ENCODE measurements around the gene CABLES1.
"Not testable (repeated sequence)": the region's sequence is repeated elsewhere in the genome, so short reads cannot be mapped to it uniquely, and the experiment has no call there.

The CABLES1 gene

GRCh38 chr18:23226391-23226790 is 91.1 kb downstream of the CABLES1 start:
- DNase-seq (ENCODE audit: low read depth) = no peak

DNA sequence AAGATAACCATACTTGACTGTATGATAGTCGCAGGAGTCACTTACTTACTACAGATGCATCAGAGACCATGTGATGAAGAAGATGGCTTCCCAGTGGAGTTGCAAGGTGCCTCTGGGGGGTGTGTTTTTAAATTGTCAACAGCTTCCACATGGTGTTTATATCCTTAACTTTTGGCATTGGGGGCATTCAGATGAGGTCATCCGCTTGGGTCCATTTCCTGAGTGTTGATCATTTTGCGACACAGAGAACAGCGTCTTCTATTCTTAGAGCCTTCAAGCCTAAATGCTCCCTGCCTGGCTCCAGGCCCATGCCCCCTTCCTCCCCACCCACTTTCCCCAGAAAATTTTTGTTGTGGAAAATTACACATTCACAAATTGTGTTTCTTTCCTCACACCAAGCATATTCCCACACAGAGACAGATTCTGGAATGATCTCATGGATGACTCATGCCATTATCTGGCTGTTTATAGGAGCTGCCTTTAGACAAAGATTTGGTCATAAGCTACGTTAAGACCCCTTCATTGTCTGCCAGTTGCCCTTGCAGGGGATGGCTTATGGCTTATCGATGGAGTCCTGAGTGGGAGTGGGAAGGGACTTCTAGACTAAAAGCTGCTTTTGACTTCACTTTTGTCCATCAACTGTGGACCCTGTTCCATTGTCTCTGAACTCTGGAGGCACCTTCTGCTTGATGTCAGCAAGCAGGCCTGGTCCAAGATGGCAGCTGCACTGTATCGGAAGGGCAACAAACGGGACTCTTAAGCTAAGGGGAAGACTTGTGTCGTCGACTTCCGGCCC is 91.8 kb downstream of the CABLES1 start:
- DNase-seq (ENCODE audit: low read depth) = no peak

- DNase-seq (ENCODE audit: low read depth) = no peak
Observed at GRCh38 chr18:23227726-23228070, 92.4 kb downstream of the CABLES1 start.

DNA sequence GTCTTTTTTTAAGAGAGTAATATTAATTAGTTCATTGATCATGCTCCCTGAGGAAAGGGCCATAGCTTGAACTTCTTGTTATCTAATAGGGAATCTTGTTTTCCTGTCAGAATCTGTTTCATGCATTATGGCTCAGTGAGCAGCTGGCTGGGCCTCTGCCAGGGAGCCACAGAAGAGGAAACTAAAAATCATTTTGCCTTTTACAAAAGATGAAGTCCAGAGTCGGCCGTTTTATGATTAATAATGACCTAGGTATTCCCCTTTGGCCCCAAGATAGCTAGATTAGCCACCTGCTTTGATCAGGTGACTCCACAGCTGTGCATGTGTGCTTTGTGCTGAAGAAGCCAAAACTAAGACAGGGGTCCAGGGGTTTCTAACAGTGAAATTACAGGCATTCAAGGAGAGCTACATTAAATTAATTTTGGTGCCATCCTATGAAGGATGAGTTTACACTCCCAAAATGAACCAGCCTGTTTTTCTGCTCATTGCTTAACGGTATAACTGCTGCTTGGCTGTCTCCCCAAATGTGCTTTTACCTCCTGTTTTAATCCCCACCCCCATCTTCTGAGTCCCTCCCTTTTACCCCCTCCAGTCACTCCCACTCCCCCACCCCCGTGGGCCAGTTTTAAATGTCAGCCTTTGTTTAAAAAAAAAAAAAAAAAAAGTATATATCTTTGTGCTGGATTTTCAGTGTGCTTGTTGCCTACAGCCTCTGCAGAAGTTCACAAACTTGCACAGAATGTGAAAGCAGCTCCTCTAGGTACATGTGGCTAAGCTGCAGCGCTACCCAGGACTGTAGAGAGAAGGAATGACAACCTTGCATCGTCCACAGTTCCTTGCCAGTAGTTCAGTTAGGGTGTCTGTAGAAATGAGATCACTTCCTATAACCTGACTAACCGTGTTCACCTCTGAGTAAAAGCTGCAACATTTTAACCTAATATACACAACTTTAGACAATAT is 93.1 kb downstream of the CABLES1 start:
- DNase-seq (ENCODE audit: low read depth) = no peak

GRCh38 chr18:23229472-23229871 is 94.2 kb downstream of the CABLES1 start:
- no peak for DNase-seq (ENCODE audit: low read depth)

DNA sequence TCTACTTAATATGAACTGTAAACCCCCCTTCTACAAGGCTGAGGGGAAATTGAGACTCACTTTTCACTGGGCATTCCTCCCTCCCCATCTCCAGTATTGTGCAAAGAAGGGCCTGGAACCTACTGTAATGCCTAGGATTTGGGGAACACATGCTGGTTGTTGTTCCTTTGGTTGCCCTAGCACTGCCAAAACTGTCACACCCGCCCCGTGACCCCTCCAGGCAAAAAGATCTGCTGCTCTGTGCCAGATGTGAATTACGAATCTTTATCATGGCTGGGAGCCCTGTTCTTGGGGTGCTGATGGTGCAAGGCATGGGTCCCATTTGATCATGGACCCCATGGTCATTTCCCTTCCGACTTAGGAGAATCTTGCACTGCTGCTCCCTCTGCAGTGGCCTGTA is 95.4 kb downstream of the CABLES1 start:
- DNase-seq (ENCODE audit: low read depth) = no peak

DNA sequence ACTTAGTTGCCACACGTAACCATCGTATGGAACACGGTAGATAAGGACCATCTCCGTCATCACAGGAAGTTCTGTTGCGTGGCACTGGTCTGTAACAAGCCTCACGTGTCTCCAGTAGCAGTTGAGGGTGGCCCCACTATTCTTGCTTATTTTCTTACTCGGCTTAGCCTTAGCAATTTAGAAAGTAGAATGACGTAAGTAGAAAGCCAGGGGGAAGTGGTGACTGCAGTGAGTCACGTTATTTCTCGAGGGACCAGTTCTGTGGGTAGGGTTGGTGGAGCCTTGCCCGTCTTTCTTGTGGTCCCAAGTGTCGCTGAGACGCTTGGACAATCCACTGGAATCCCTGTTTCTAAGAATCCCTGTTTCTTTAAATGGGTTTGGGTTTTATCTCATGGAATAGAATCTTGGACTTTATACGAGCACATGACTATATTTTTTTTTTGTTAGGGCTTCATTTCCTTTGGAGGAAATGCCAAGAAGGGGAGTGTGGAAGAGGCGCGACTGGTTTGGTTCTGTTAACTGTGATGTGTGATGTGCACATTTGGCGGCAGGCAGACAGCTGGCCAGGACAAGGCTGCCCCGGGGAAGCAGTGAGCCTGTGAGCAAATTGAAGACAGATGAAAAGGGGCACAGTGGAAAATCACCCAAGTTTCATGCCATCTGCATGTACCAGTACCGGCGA is 96.2 kb downstream of the CABLES1 start:
- DNase-seq (ENCODE audit: low read depth) = peak; percentile 47

DNA sequence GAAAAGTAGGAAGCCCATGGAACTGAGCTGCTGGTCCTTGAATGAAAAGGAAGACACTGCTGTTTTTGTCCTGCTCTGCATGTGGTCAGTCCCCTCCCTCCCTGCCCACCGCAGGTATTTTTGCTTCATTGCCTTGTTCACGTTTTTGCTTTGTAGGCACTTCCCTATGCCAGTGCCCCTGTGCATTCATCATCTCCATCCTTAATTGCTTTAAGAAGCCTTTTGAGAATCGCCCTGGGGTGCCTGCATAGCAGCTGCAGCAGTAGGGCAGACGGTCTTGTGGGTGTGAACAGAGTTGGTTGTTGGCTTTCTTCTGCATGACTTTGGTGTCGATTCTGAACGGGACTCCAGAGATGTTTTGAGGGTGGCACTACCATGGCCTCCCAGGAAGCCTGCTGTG is 97.0 kb downstream of the CABLES1 start:
- DNase-seq (ENCODE audit: low read depth) = no peak

- no peak for DNase-seq (ENCODE audit: low read depth)
Observed at GRCh38 chr18:23234619-23235018, 99.3 kb downstream of the CABLES1 start.

DNA sequence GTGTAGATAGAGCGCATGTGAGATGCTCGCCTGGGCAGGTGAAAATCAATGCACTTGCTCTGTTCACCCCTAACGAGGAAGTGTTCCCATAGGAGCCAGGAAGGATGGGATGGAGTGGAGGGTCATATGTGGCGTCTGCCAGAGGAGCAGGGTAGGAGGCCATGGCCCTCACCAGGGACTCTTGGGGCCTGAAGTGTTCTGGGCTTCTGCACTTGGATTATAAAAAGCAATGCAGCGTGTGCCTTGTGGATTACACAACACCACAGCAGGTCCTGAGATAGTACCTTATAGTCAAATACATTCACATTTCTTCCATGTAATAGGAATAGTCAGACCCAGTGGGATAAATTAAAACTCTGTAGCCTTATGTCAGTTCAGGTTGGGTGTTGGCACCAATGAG is 100.1 kb downstream of the CABLES1 start:
- no peak for DNase-seq (ENCODE audit: low read depth)

- DNase-seq (ENCODE audit: low read depth) = no peak
Observed at GRCh38 chr18:23235860-23236259, 100.6 kb downstream of the CABLES1 start.

GRCh38 chr18:23236876-23237468 is 101.7 kb downstream of the CABLES1 start:
- DNase-seq (ENCODE audit: low read depth) = no peak

DNA sequence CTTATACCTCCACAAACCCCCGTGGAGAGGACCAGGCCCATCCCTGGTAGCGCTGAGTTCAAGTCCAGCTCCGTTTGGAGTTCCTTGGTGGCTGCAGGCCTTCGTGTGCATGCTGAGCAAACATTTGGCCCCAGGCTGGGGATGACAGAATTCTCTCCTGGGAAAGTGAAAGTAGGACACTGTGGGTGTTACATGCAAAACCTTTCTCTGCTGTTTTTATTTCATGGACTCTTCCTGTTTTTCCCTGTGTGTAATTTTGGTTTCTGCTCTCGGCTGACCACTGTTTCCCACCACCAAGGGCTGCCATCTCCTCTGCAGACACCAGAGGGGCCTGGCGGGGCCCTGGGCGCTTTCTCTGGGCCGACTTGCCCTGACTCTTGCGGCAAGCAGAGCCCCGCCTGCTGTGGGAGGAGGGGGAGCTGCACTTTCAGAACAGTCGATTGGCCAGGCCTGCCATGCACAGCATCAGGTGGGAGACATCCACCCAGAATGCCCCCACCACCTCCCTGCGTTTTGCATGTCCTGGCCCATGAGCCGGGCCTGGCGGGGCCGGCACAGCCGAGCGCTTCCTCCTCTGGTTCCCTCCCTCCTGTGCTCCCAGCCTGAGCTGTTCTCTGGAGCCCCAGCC is 102.4 kb downstream of the CABLES1 start:
- no peak for DNase-seq (ENCODE audit: low read depth)

GRCh38 chr18:23238152-23238531 is 102.9 kb downstream of the CABLES1 start:
- no peak for DNase-seq (ENCODE audit: low read depth)

- DNase-seq (ENCODE audit: low read depth) = no peak
Observed at GRCh38 chr18:23238651-23239349, 103.5 kb downstream of the CABLES1 start.

DNA sequence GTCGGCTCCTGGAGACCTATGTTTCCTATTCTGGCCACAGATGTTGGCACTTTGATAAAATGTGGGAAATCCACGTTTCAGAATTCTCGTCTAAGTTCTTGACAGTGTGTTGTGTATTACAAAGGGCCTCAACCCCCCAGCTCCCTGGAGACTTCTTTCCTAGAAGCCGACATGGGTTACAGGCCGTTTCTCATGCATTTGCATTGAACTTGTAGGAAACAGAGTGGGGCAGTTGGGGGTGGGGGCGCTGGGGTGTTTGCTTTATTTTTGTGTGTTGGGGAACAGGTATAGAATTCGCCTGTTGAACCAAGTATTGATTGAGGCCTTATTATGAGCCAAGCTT is 104.0 kb downstream of the CABLES1 start:
- no peak for DNase-seq (ENCODE audit: low read depth)

- DNase-seq (ENCODE audit: low read depth) = no peak
Observed at GRCh38 chr18:23239885-23240608, 104.8 kb downstream of the CABLES1 start.

DNA sequence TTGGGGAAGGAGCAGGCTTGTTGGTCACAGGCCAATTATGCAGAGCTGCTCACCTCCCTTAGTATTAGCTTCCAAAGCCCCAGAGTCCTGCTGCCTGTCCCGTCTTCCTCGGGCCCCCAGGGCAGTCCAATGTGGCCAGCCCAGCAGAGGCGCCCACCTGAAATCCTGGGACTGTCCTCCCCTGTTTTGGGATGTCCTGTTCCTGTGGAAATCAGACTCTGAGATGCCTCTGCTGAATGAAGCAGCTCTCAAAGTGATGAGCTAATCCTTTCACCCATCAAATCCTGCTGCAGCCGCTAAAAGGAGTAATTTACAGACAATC is 105.3 kb downstream of the CABLES1 start:
- DNase-seq (ENCODE audit: low read depth) = no peak

DNA sequence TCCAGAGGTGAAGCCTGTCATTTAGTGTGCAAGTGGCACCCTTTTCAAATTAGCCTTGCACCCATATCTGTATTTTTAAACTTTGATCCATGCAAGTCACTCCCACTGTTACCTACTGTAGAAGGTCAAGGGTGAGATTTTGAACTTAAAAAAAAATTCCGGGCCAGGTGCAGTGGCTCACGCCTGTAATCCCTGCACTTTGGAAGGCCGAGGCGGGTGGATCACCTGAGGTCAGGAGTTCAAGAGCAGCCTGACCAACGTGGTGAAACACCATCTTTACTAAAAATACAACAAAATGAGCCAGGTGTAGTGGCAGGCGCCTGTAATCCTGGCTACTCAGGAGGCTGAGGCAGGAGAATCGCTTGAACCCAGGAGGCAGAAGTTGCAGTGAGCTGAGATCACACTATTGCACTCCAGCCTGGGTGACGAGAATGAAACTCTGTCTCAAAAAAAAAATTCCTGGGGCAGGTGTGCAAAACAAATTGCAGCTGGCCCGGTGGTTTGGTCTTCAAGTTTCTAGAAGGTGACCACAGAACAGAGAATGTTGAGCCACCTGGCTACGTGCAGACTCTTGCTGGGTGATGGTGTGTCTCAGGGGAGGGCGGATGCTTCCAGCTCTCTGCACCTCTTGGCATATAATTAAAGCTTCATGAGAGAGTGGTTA is 106.7 kb downstream of the CABLES1 start:
- not testable (repeated sequence) for DNase-seq (ENCODE audit: low read depth)

- no peak for DNase-seq (ENCODE audit: low read depth)
Observed at GRCh38 chr18:23243178-23243577, 107.9 kb downstream of the CABLES1 start.

Data from stimulated activated CD8-positive, alpha-beta memory T cell treated with anti-CD3 and anti-CD28 coated beads, Interleukin-12 subunit alpha, Interleukin-12 subunit beta, amount 100 ng/mL, for 1 hour (primary cell).